Stimulated activated CD4-positive, alpha-beta T cell treated with anti-CD3 and anti-CD28 coated beads, Interleukin-4, amount 100 ng/mL, for 48 hours (primary cell): ENCODE results near the gene PLSCR4.

Source experiments
- DNase-seq, 2 donors: peaks; one replicate each; pipeline ENCODE4 v3.0.0-alpha.2; 2020; ENCODE audit warnings: low read depth in 2 of 2

Gene PLSCR4

DNA sequence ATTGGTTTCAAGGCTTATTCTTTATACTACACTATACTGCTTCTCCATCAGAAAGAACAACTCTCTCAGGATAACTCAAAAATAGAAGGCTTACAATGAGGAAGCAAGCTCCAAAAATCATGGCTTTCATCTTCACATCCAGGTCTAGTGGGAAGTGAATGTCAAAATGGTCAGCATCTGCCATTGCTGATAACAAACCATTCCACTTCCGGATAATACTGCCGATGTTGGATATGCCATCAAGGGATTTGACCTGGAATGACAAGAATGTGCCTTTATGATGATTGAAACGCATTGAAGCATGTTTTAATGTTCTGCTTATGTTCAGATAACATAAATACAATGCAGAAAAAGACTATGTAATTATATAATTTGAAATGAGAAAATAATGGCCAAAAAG lies 55.9 kb downstream of the PLSCR4 start:
- DNase-seq = no peak

DNA sequence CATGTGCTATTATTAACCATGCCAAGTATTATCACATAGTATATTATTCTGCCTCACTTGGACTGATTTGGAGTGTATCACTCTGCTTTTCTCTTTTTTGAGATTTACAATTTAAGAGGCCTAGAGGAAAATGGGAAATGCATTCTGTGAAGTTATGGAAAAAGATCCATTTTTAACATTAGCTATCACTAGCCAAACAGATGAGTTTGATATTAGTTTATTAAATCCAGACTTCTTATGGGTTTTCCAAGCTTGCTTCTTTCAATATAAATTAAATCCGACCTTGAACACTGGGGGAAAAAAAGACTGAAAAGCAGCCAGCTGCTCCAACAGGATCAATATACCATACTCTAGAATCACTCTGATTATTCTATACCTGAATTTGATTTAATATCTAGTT lies 59.9 kb downstream of the PLSCR4 start:
- no peak for DNase-seq

DNA sequence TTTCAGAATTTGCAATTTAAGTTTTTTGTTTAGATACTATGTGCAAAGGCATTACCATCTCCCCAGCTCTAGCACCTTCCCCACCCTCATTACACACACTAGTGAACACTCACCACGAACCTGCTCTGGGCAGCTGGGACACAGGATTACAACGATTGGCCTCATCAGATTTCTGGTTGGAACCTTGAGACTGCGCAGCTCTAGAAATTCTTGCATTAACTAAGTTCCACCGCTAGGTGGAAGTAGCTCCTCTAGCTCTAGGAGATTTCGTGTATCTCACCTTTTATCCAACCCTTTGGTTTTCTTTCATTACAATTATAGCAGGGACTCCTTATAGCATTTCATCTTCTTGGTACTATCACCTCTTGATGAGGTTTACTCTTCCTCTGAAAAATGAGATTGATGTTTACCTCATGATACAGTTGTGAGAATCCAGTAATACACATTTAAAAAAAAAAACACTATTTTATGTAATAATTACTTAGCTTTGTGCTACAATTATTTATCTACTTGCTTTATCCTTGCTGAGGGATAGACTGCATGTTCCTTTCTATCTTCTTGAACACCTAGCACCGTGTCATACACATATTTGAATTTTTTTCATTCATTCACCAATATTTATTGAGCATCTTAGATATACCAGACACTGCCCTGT lies 61.3 kb downstream of the PLSCR4 start:
- DNase-seq = no peak

DNA sequence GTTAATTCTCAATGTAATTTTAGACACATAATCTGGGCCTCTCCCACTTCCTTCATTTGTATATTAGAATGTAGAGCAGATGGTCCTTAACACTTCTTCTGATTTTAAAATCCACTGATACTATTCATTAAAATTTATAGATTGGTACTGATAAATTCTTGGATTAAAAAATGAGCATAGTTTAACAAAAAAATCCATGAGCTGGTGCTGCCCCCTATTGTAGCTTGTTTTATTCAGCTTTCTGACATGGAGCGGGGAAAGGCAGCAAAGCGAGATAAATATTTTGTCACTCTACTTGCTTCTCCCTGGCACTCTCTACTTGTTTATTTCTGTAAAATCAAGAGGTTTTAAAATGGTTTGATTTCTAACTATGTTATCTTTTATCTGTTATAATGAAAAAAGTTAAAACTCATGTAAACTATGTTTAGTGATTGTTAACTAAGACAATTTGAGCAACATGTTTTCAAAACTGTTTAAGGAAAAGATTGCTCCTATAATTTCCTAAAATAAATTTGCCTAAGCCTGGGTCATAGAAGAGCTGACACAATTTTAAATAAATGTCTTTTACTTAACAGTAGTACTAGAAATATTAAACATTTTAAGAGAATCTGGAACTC lies 63.5 kb downstream of the PLSCR4 start:
- DNase-seq = no peak

DNA sequence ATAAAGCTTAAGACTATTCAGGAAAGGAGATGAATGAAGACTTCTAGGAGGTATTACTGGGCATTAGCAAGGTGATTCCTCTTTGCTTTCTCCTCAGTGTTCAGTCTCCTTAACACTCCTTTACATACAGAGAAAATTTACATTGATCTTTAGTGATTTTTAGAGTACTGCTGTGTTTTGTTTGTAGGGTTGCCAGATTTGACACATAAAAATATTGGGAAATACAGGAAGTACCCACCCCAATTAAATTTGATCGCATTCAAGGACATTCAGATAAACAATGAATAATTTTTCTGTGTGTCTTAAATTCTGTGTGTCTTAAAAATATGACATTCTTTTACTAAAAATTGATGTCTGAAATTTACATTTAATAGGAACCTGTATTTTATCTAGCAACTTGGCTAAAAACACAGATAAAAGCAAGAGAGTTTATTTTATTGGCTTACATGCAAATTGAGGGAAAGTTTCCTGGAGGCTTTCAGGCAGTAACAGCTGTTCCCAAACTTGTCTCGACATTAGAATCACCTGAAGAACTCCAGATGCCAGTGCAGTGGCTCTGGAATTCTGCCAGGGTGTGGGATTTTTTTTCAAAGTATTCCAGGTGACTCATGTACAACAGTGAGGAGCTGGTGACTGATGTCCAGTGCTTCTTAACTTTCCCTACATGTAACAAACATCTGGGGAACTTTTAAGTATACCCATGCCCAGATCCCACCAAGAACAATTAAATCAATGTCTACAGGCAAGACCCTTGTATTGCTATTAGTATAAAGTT lies 66.5 kb downstream of the PLSCR4 start:
- DNase-seq = no peak

DNA sequence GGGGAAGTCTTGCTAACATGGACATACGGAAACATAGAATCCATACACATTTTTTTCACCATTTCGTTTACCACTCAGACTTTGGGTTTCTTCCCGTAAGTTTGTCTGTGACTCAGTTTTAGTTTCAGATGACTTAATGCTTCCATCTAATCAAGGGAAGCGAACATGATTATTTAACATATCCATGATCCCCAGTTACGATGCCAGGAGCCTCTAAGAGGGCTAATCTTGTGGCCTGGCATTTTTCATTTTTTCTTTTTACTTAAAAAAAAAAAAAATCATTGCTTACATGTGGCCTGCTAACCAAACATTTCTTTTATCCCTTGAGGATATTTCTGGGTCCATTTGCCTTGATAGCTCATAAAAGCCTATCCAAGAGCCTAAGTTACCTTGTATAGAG lies 69.7 kb downstream of the PLSCR4 start:
- no peak for DNase-seq

DNA sequence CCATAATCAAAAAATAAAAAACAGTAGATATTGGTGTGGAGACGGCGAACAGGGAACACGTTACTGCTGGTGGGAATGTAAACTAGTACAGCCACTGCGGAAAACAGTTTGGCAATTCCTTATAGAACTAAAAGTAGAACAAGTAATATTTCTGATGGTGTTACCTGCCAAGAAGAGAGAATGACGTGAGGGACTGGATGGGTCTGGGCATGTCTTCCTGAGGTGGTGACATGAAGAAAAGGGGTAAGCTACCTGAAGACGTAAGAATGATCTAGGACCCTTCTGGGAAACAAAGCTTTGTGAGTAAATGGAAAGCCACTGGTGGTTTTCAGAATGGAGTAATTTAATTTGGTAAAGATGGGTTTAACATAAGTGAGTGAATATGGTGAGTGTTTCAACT lies 70.5 kb downstream of the PLSCR4 start:
- no peak for DNase-seq

DNA sequence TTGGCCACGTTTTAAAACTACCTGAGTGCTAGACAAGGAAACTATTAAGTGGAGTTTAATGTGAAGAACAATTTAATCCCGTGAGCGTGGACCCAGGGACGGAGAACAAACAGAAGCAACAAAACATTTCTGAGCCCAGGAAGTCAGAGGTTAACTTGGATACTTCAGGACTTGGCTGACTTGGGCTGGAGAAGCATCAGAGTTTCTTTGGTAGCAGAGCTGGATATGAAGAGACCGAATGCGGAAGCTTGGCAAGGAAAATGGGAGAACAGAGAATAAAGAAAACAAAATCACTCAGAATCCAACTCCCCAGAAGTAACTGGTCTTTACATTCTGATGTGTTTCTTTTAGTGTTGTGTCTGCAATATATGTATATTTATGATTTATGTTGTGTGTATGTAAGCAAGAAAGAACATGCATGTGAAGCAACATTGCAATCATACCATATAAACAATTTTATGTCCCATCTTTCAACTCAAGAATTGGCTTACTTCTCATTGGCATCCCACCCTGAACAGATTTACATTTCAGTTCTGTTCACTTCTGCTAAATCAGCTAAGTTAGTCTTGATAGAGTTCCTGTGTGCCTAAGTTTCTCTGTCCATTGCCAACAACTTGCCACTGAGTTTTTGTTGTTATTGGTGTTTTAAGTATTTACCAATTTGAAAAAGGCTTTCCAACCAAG lies 72.8 kb downstream of the PLSCR4 start:
- DNase-seq = no peak

DNA sequence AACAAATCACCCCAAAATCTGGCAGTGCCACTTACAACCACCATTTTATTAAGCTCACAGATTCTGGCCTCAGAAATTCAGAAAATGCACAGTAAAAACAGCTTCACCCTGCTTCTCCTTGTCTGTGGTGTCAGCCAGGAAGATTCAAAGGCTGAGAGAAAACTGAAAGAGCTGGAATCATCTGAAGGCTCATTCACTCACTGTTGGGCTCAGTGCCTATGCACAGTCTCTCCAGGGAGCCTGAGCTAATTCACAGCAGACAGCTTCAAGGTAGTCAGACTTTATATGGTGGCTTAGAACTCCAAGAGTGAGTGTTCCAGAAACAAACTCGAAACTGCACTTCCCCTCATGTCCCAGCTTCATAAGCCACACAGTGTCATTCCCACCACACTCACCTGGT lies 73.4 kb downstream of the PLSCR4 start:
- DNase-seq = no peak

DNA sequence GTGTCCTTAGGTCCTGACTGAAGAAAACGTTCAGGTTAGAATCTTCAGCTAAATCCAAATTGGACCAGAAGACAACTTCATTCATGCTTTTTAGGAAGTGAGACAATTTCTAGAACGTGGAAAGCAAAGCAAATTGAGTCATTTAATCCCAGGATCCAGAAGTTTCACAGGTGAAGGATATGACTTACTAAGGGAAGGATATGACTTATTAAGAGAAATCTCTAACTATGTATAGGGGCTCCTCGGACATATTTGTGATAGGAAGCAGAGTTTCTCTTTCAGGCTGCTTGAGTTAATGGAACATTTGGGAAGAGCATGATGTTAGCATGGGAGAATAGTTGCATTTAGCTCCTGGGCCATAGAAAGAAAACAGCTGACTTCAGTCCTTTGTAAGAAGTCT lies 73.8 kb downstream of the PLSCR4 start:
- no peak for DNase-seq

DNA sequence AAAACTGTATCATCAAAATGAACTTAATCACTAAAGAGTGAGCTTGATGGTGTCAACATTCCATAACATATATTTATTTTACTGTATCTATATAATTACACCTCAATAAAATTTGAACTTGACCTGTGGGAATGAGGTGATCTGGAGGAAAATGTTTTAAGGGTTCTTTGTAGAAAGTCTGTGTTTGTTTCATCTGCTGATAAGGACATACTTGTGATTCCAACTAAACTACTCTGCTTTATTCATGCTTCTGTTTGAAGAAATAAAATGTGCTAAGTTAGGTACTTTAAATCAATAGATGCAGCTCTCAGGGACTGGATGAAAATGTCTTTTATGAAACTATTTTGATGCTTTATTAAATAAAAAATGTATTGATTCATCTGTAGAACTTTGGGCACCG lies 78.3 kb downstream of the PLSCR4 start:
- DNase-seq = no peak

DNA sequence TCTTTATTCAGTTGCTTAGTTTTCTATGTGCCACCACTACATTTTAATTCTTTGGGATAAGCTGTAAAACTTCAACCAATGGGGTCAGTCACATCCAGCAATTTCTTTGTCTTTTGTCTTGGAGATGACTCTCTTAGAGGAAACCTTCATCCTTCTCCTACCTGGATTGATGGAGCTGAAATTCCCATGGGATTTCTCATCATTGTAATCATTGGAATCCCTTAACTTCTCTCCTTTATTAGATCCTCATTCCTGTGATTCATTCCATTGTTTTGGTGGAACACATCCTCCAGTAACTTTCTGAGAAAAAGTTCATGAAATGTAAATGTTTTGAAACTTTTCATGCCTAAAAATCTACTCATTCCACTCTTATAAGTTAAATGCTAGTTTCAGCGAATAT lies 80.3 kb downstream of the PLSCR4 start:
- DNase-seq = no peak

DNA sequence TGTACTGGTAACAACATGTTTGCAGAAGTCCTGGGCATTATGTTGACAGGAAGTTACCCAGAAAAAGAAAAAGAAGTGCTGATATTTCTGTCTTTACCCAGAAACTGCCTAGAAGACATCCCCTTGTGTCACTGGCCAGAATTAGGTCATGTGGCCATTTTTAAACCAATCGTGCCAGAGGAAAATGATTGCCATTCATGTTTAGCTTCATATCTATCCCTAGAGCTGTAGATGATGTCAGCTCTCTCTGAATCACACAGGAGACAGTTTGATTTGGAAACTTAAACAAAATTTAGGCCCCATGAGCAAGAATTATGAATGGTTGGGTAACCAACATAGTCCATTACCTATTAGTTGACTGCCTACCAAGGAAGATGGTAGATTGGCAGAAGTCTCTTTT lies 81.0 kb downstream of the PLSCR4 start:
- DNase-seq = no peak

DNA sequence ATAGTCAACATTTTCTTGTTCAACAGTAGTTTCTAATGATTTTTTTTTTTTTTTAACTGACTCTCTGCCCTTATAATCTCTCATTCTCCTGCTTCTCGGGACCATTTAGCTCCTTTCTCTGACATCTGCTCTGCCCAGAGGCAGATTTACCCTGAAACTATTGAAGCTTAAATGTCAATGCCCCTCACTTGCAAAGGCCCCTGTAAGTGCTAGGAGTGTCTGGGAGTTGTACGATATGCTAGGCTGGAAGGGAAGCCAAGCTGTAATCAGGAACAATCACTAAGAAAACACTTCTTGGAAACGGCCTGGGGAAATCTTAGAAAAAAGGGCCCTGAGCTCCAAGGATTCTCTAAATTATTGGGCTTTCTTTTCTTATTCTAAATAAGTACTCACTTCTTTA lies 84.1 kb downstream of the PLSCR4 start:
- DNase-seq = no peak

DNA sequence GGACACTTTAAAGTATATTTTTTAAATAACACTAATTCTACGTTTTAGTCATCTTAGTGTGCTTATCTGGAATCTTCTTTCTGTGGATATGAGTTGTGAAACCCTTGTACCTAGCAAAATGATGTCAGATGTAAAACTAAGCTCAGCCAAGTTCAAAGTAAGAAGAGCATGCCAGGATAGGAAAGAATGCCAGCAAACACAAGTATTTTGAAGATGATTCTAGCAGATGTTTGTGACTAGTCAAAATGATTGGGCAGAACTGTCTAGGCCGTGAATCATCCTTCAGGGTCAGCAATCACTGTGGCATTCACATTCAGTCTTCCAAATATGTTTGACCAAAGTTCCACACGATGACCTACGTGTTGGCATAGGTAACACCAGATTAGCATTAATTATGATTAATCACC lies 84.5 kb downstream of the PLSCR4 start:
- no peak for DNase-seq

DNA sequence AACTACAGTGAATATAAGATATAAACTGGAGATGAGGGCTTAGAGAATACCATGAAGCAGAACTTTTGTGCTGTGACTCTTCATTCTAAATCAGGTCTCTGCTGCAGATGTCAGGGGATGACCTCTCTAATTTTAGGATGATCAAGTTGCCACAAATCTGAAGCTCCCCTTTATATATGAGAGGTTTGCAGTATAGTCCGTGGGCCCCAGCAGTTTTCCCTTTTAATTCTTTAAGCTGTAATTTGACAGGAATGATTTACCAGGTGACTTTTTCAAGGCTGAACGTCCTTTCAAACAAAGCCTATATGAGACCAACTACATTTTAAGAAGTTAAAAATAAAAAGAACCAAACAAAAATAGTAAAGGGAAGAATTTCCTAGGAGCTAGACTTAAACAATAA lies 85.0 kb downstream of the PLSCR4 start:
- DNase-seq = no peak

DNA sequence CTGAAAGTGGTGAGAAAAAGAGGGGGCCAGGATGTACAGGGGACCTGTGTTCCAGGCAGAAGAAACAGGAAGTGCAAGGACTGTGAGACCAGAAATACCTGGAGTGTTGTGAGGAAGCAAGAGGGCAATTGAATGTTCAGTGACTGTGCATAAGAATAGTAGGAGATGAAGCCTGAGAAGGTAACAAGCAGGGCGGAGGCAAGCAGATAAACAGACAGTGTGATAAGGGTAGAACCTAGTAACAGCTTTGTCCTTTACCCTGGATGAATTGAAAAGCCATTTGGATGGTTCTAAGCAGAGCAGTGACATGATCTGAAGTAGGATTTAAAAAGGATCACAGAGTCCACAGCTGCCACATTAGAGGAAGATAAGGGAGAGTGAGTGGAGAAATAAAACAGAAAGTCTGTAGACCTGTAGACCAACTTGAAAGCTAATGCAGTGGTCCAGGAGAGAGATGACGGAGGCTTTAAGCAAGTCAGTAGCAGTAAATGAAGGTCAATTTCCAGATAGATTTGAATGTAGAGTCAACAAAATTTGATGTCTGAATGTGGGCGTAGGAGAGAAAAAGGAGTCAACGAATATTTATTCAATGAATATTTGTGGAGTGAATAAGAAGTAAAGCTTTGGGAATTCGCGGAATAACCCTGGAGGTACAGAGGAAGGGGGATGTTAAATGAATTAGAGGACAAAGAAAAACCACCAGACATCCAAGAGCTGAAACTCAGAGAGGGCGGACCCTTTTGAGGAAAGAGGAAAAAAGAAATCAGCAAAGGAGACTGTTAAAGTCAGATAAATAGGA lies 85.7 kb downstream of the PLSCR4 start:
- DNase-seq = no peak

DNA sequence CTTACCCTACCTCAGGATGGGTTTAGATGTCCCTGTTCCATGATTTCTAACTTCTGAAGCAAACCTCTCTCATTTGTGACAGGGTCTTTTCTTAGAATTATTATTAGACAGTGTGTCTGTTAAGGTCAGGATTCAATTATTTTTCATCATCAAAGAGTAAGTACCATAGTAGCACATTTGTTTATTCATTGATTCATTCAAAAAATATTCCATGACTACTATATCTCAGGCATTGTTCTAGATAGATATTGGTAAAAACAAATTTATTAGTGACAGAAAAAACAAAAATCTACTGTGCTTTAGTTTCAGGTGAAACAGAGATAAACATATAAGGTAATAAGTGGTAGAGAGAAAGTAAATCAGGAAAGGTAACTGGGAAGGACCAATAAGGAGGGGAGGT lies 86.4 kb downstream of the PLSCR4 start:
- no peak for DNase-seq

DNA sequence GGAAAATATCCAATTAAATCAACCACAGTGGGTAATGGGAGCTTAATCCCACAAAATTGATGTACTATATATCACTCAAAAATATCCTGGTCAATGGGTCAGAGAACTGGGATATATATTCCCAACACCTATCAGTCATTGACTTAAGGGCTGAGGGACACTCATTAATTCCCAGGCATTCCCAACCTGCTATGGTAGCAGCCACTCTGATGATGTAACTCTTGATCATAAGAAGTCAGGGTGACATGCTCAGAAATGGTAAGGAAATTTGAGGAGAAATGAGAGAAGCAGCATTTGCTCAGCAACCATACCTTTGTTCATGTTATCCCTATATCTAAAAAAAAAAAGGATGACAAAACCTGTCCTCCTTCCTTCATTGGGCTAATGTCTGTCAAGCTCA lies 86.8 kb downstream of the PLSCR4 start:
- DNase-seq = no peak

DNA sequence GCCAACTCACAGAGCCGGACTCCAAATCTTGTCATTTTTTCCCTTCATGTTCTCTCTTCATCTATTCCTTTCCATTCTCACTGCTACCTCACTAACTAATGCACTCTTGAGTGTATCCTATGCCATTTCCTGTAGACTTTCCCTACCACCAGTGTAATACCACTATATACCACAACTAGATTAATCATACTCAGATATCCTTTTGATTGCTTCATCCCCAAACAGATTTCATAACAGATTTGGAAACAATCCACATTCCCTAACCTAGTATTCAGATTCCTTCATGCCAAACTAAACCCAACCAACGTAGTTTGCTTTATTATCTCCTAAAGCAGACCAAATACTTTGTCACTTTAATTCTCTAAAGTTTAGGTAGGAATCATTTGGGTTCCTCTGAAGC lies 87.3 kb downstream of the PLSCR4 start:
- DNase-seq = no peak

DNA sequence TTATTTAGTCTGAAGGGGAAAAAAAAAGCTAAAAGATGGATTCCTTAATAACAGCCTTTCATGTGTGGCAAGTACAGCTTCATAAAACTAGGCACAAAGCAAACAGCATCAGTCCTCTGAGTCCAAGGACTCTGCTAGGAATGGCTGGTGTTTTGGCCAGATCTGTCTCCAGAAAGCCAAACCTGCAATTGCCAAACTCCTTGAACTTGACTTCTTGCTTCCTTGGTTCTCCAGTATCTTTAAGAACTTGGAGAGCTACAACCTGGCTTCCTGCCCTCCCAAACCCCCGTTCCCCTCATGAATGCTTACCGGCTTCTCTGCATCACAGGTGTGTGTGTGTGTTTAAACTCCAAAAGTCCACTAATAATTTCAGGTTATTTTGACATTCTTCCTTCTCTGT lies 88.3 kb downstream of the PLSCR4 start:
- no peak for DNase-seq

DNA sequence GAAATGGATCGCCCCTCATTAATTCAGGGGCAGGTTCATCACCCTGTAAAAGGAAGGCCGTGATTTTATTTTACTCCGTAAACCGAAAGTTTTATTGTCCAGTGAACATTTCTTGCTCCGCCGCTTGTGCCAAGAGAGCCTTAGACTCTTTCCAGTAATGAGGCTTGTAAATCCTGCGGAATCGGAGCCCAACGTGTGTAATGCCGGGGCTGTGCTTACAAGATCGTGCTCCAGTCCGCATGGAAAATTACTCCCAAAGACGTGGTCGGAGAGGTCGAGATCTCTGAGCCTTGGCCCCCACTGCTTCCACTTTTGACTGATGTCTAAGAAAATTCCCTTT lies 89.3 kb downstream of the PLSCR4 start:
- DNase-seq = no peak
